ENCODE measurements around the gene TPD52L2. TPM values are rescaled to one million over a fixed set of nuclear protein-coding genes. Genes with fewer than 3 reads are reported as not detected.
A peak's percentile ranks its signal among the peaks of the same experiment; 100 is the strongest.

TPD52L2 gene
- total and polyA plus RNA-seq, 2 donors (not counting 1 experiment from before 2014, with no cell fraction given): 39.9 to 41.3 TPM

DNA sequence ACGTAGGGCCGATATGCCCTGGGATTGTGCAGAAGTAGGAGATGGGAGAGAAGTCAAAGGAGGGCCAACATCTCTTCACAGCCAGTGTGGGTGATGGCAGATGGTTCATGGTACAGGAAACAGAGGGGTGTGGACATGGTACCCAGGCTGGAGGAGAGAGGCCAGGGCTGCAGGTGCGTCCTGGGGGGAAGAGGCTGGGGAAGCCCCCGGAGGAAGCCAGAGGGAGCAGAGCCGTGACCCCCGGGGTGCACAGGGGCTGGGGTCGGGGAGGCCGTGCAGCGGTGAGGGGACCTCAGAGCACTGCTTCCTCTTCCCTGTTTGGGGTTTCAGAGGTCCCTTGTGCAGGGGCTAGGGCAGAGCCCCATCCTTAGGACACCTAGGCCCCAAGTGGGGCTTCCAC lies 22.8 kb upstream of the TPD52L2 start:
- peak overlapping the region; percentile 35 for H3K4me2 ChIP-seq (replicated peaks; ENCODE audit: low read depth, low read length, poor library complexity, severe bottlenecking)
- peaks cover 29 to 50% of the 10 kb centered on the region in 2 donors for H3K4me1 ChIP-seq (ENCODE audit: control insufficient read depth in 2 of 2, insufficient read depth in 2 of 2, low read length in 2 of 2)
- no peak overlapping the region for H3K27ac ChIP-seq (ENCODE audit: low read length in 2 of 2)
- no peak overlapping the region for H3K4me3 ChIP-seq (ENCODE audit: control extremely low read depth in 1 of 5, extremely low read depth in 1 of 5, insufficient read depth in 1 of 5, low read depth in 2 of 5, low read length in 4 of 5)
- H2AFZ ChIP-seq (ENCODE audit: insufficient read depth, low read depth, low read length, poor library complexity, severe bottlenecking): no peak overlapping the region
- ChIA-PET POLR2A (no interaction called here), CTCF (no interaction called here)
- Mint-ChIP-seq H3K9me3 (ENCODE audit: insufficient read depth) (no peaks in the 10 kb centered on the region), H3K27ac (no peak overlapping the region), H3K27me3 (peaks cover 26% of the 10 kb centered on the region), H3K4me3 (no peak overlapping the region), H3K4me1 (peaks cover 22% of the 10 kb centered on the region)
- H3K79me2 ChIP-seq (ENCODE audit: control insufficient read depth, insufficient read depth, low read length): no peaks in the 10 kb centered on the region
- H3K9ac ChIP-seq (ENCODE audit: low read length): no peak overlapping the region
- TF ChIP-seq, protein P1, sequence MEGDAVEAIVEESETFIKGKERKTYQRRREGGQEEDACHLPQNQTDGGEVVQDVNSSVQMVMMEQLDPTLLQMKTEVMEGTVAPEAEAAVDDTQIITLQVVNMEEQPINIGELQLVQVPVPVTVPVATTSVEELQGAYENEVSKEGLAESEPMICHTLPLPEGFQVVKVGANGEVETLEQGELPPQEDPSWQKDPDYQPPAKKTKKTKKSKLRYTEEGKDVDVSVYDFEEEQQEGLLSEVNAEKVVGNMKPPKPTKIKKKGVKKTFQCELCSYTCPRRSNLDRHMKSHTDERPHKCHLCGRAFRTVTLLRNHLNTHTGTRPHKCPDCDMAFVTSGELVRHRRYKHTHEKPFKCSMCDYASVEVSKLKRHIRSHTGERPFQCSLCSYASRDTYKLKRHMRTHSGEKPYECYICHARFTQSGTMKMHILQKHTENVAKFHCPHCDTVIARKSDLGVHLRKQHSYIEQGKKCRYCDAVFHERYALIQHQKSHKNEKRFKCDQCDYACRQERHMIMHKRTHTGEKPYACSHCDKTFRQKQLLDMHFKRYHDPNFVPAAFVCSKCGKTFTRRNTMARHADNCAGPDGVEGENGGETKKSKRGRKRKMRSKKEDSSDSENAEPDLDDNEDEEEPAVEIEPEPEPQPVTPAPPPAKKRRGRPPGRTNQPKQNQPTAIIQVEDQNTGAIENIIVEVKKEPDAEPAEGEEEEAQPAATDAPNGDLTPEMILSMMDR (IDR thresholded peaks at IDR 0.05): no peak
- no peak for TF ChIP-seq EZH2 (IDR thresholded peaks at IDR 0.05; ENCODE audit: borderline replicate concordance, insufficient read depth, low read depth, low read length, poor library complexity, severe bottlenecking)
- intact Hi-C loops (cut with micrococcal nuclease): no loop called here
- ATAC-seq (ENCODE audit: low read depth) (no peak), DNase-seq (peak; percentile 45)
- H3K27me3 ChIP-seq (replicated peaks in 1 of 4; ENCODE audit: control extremely low read depth in 1 of 4, control insufficient read depth in 3 of 4, insufficient read depth in 4 of 4, low read length in 3 of 4): peaks cover 0 to 45% (median 17%) of the 10 kb centered on the region in 4 experiments
- under 1% methylated on average over 9 of the region's 9 CpGs for WGBS (ENCODE audit: insufficient coverage)
- H3K9me3 ChIP-seq (ENCODE audit: control extremely low read depth in 1 of 3, control insufficient read depth in 2 of 3, insufficient read depth in 1 of 3, low read length in 2 of 3): no peaks in the 10 kb centered on the region
- no peaks in the 10 kb centered on the region for H3K36me3 ChIP-seq (replicated peaks in 1 of 2; ENCODE audit: control extremely low read depth in 1 of 2, control insufficient read depth in 1 of 2, extremely low read depth in 1 of 2, insufficient read depth in 2 of 2, low read length in 1 of 2)
- no peaks in the 10 kb centered on the region for H4K20me1 ChIP-seq (ENCODE audit: control insufficient read depth, insufficient read depth, low read length, poor library complexity, severe bottlenecking)

DNA sequence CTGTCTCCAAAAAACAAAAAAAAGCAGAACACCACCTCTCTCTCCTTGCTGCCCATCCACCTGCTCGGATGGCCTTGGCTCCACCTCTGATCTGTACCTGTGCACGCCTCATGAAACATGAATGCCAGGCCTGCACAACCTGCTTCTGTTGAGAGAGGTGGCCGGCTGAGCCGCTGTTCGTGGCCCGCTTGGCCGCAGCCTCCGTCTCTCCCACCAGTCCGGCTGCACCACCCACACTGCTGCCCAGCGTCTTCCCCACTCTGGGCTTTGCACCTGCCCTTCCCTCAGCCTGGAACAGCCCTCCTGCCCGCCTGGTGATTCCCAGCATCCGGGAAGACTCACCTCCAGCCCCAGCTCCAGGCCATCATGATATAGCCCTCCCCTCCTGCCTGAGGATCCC lies 21.8 kb upstream of the TPD52L2 start:
- H3K27ac Mint-ChIP-seq: no peak overlapping the region
- Histone ChIP-seq H4K20me1 (ENCODE audit: control insufficient read depth, insufficient read depth, low read length, poor library complexity, severe bottlenecking) (no peaks in the 10 kb centered on the region), H2AFZ (ENCODE audit: insufficient read depth, low read depth, low read length, poor library complexity, severe bottlenecking) (no peak overlapping the region), H3K79me2 (ENCODE audit: control insufficient read depth, insufficient read depth, low read length) (no peaks in the 10 kb centered on the region), H3K4me2 (replicated peaks; ENCODE audit: low read depth, low read length, poor library complexity, severe bottlenecking) (no peak overlapping the region), H3K27me3 (replicated peaks in 1 of 4; ENCODE audit: control extremely low read depth in 1 of 4, control insufficient read depth in 3 of 4, insufficient read depth in 4 of 4, low read length in 3 of 4) (peaks cover 0 to 55% (median 18%) of the 10 kb centered on the region in 4 experiments), H3K36me3 (replicated peaks in 1 of 2; ENCODE audit: control extremely low read depth in 1 of 2, control insufficient read depth in 1 of 2, extremely low read depth in 1 of 2, insufficient read depth in 2 of 2, low read length in 1 of 2) (no peaks in the 10 kb centered on the region), H3K4me3 (ENCODE audit: control extremely low read depth in 1 of 5, extremely low read depth in 1 of 5, insufficient read depth in 1 of 5, low read depth in 2 of 5, low read length in 4 of 5) (no peak overlapping the region), H3K27ac (ENCODE audit: low read length in 2 of 2) (no peak overlapping the region), H3K4me1 (ENCODE audit: control insufficient read depth in 2 of 2, insufficient read depth in 2 of 2, low read length in 2 of 2) (peaks cover 36 to 53% of the 10 kb centered on the region in 2 donors), H3K9ac (ENCODE audit: low read length) (no peak overlapping the region), H3K9me3 (ENCODE audit: control extremely low read depth in 1 of 3, control insufficient read depth in 2 of 3, insufficient read depth in 1 of 3, low read length in 2 of 3) (no peaks in the 10 kb centered on the region)
- H3K9me3 Mint-ChIP-seq (ENCODE audit: insufficient read depth): no peaks in the 10 kb centered on the region
- ChIA-PET POLR2A (no interaction called here), CTCF (no interaction called here)
- peaks cover 22% of the 10 kb centered on the region for H3K4me1 Mint-ChIP-seq
- intact Hi-C loops (cut with micrococcal nuclease): no loop called here
- peaks cover 26% of the 10 kb centered on the region for H3K27me3 Mint-ChIP-seq
- DNase-seq: no peak
- no peak for ATAC-seq (ENCODE audit: low read depth)
- WGBS (ENCODE audit: insufficient coverage): 94% methylated on average over 12 of the region's 12 CpGs
- TF ChIP-seq, protein P1 (IDR thresholded peaks at IDR 0.05): no peak
- no peak for TF ChIP-seq EZH2 (IDR thresholded peaks at IDR 0.05; ENCODE audit: borderline replicate concordance, insufficient read depth, low read depth, low read length, poor library complexity, severe bottlenecking)
- H3K4me3 Mint-ChIP-seq: no peak overlapping the region
